HEK293 (cell line): ENCODE results near the gene VWDE.

ENCODE experiments used
- CTCF ChIP-seq: fragments of 450-650 bp; formaldehyde crosslinking; IDR thresholded peaks from 2 replicates; pipeline ENCODE4 v1.5.1; 2016; ENCODE audit warnings: missing biosample characterization, missing genetic modification characterization
- MEIS1 ChIP-seq: sonication (generic); formaldehyde crosslinking; IDR thresholded peaks from 2 replicates; pipeline ENCODE4 v1.8.1; 2022; ENCODE audit warnings: missing genetic modification reagents, mild to moderate bottlenecking, borderline replicate concordance
- PATZ1 ChIP-seq: fragments of 450-650 bp; formaldehyde crosslinking; IDR thresholded peaks from 2 replicates; pipeline ENCODE4 v1.5.1; 2016; ENCODE audit warnings: missing biosample characterization, missing genetic modification characterization
- REPIN1 ChIP-seq: fragments of 450-650 bp; formaldehyde crosslinking; IDR thresholded peaks from 2 replicates; pipeline ENCODE4 v1.5.1; 2017; ENCODE audit warnings: missing biosample characterization, missing genetic modification characterization, low read depth
- ZBTB20 ChIP-seq: fragments of 450-650 bp; formaldehyde crosslinking; IDR thresholded peaks from 2 replicates; pipeline ENCODE4 v1.5.1; 2016; ENCODE audit warnings: missing biosample characterization, missing genetic modification characterization
- ZBTB26 ChIP-seq: fragments of 450-650 bp; formaldehyde crosslinking; optimal IDR thresholded peaks from 2 replicates; pipeline ENCODE3; 2016; ENCODE audit warnings: missing biosample characterization, mild to moderate bottlenecking, missing genetic modification characterization
- ZFP41 ChIP-seq: fragments of 450-650 bp; formaldehyde crosslinking; IDR thresholded peaks from 2 replicates; pipeline ENCODE4 v1.5.1; 2016; ENCODE audit warnings: missing biosample characterization, missing genetic modification characterization, borderline replicate concordance
- ZNF112 ChIP-seq: fragments of 450-650 bp; formaldehyde crosslinking; IDR thresholded peaks from 2 replicates; pipeline ENCODE4 v1.5.0; 2017; ENCODE audit warnings: missing biosample characterization, missing genetic modification characterization
- ZNF423 ChIP-seq: fragments of 450-650 bp; formaldehyde crosslinking; IDR thresholded peaks from 2 replicates; pipeline ENCODE4 v1.5.1; 2016; ENCODE audit warnings: missing biosample characterization, missing genetic modification characterization
- ZNF621 ChIP-seq: fragments of 450-650 bp; formaldehyde crosslinking; IDR thresholded peaks from 2 replicates; pipeline ENCODE4 v1.5.1; 2017; ENCODE audit warnings: missing biosample characterization, missing genetic modification characterization
- ZNF629 ChIP-seq: fragments of 450-650 bp; formaldehyde crosslinking; IDR thresholded peaks from 2 replicates; pipeline ENCODE4 v1.5.1; 2017; ENCODE audit warnings: missing biosample characterization, missing genetic modification characterization
- TF ChIP-seq, protein P1 (sequence below): fragments of 450-650 bp; formaldehyde crosslinking; IDR thresholded peaks from 2 replicates; pipeline ENCODE4 v1.5.1; 2016; ENCODE audit warnings: missing biosample characterization, missing genetic modification characterization, low read depth

DNA sequence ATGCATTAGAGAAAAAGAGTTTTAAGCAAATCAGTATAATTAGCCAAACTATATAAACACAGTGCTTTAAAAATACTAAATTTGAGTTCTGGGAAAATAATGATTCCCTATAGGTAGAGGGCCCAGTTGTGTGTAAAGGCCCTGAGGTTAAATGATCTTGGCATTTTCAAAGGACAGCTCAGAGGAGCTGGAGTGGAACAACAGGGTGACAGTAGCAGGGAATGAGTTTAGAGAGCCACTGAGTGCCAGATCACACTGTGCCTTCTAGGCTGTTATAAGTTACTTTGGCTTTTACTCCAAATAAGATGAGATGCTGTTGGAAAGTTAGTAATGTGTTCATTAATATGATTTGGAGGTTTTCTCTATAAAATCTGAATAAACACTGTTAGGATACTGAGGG lies 34.6 kb downstream of the VWDE start:
- TF ChIP-seq, protein P1, sequence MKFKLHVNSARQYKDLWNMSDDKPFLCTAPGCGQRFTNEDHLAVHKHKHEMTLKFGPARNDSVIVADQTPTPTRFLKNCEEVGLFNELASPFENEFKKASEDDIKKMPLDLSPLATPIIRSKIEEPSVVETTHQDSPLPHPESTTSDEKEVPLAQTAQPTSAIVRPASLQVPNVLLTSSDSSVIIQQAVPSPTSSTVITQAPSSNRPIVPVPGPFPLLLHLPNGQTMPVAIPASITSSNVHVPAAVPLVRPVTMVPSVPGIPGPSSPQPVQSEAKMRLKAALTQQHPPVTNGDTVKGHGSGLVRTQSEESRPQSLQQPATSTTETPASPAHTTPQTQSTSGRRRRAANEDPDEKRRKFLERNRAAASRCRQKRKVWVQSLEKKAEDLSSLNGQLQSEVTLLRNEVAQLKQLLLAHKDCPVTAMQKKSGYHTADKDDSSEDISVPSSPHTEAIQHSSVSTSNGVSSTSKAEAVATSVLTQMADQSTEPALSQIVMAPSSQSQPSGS (tag by site-specific recombination): no peak
- no peak for TF ChIP-seq ZNF629
- no peak for TF ChIP-seq MEIS1 (CRISPR knock-in tag)
- no peak for TF ChIP-seq REPIN1
- TF ChIP-seq CTCF: no peak
- no peak for TF ChIP-seq ZNF423 (tag by site-specific recombination)
- no peak for TF ChIP-seq ZBTB20 (tag by site-specific recombination)
- no peak for TF ChIP-seq ZNF112
- no peak for TF ChIP-seq ZNF621 (tag by site-specific recombination)
- TF ChIP-seq PATZ1: no peak
- TF ChIP-seq ZFP41 (tag by site-specific recombination): no peak
- no peak for TF ChIP-seq ZBTB26 (tag by site-specific recombination)
